ENCODE results near the gene SLC16A8.

DNA sequence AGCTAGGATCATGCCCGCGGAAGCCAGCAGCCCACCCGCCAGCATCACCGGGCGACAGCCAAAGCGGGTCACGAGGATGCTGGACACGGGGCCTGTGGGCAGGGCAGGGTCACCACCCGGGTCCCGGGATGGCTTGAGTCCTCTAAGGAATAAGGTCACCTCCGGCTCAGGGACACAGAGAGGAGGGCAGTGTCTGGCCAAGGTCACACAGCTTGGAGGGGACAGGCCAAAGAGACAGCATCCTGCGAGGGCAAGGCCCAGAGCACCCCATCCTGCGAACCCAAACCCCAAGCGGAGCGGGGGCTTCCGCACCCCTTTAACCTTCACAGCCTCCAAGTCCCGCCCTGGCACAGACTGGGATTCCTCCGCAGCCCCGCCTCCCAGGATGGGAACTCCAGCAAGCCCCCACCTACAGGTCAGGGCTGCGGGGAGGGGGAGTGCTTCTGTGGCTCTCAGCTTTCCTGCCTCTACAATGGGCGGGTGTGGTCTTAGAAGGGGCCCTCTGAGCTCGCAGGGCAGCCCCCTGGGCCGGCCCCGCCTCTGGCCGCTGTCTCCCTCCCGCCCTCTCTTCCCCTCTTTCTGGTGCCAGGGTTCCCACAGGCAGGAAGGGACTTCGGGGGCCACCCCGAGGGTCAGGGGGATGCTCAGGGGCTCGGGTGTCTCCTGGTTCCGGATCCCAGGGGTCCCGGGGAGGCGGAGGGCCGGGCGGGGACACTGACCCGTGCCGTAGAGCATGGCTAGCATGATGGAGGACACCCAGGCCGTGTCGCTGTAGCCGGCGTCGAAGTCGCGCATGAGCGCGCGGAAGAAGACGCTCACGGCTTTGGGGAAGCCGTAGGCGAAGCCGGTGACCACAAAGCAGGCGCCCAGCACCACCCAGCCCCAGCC, 1.8 kb downstream of the SLC16A8 start:
- TF ChIP-seq YY1 (tag by site-specific recombination; IDR thresholded peaks at IDR 0.05), result no peak
- no peak for TF ChIP-seq ZNF138 (tag by site-specific recombination; IDR thresholded peaks at IDR 0.05; ENCODE audit: borderline replicate concordance)
- TF ChIP-seq, protein P1, sequence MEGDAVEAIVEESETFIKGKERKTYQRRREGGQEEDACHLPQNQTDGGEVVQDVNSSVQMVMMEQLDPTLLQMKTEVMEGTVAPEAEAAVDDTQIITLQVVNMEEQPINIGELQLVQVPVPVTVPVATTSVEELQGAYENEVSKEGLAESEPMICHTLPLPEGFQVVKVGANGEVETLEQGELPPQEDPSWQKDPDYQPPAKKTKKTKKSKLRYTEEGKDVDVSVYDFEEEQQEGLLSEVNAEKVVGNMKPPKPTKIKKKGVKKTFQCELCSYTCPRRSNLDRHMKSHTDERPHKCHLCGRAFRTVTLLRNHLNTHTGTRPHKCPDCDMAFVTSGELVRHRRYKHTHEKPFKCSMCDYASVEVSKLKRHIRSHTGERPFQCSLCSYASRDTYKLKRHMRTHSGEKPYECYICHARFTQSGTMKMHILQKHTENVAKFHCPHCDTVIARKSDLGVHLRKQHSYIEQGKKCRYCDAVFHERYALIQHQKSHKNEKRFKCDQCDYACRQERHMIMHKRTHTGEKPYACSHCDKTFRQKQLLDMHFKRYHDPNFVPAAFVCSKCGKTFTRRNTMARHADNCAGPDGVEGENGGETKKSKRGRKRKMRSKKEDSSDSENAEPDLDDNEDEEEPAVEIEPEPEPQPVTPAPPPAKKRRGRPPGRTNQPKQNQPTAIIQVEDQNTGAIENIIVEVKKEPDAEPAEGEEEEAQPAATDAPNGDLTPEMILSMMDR (tag by site-specific recombination; IDR thresholded peaks at IDR 0.05), result no peak
- TF ChIP-seq ZFP3 (tag by site-specific recombination; IDR thresholded peaks at IDR 0.05; ENCODE audit: low read depth), result no peak
- TF ChIP-seq ZBTB21 (tag by site-specific recombination; IDR thresholded peaks at IDR 0.05), result no peak
- TF ChIP-seq ZBTB20 (tag by site-specific recombination; IDR thresholded peaks at IDR 0.05), result no peak
- no peak for TF ChIP-seq TCF7L2 (IDR thresholded peaks at IDR 0.05; ENCODE audit: borderline replicate concordance, low read depth, low read length)
- TF ChIP-seq ZNF16 (tag by site-specific recombination; IDR thresholded peaks at IDR 0.05; ENCODE audit: low read depth), result no peak
- TF ChIP-seq, protein P2, sequence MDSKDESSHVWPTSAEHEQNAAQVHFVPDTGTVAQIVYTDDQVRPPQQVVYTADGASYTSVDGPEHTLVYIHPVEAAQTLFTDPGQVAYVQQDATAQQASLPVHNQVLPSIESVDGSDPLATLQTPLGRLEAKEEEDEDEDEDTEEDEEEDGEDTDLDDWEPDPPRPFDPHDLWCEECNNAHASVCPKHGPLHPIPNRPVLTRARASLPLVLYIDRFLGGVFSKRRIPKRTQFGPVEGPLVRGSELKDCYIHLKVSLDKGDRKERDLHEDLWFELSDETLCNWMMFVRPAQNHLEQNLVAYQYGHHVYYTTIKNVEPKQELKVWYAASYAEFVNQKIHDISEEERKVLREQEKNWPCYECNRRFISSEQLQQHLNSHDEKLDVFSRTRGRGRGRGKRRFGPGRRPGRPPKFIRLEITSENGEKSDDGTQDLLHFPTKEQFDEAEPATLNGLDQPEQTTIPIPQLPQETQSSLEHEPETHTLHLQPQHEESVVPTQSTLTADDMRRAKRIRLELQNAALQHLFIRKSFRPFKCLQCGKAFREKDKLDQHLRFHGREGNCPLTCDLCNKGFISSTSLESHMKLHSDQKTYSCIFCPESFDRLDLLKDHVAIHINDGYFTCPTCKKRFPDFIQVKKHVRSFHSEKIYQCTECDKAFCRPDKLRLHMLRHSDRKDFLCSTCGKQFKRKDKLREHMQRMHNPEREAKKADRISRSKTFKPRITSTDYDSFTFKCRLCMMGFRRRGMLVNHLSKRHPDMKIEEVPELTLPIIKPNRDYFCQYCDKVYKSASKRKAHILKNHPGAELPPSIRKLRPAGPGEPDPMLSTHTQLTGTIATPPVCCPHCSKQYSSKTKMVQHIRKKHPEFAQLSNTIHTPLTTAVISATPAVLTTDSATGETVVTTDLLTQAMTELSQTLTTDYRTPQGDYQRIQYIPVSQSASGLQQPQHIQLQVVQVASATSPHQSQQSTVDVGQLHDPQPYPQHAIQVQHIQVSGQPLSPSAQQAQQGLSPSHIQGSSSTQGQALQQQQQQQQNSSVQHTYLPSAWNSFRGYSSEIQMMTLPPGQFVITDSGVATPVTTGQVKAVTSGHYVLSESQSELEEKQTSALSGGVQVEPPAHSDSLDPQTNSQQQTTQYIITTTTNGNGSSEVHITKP (tag by site-specific recombination; IDR thresholded peaks at IDR 0.05), result no peak
- TF ChIP-seq, protein P3, sequence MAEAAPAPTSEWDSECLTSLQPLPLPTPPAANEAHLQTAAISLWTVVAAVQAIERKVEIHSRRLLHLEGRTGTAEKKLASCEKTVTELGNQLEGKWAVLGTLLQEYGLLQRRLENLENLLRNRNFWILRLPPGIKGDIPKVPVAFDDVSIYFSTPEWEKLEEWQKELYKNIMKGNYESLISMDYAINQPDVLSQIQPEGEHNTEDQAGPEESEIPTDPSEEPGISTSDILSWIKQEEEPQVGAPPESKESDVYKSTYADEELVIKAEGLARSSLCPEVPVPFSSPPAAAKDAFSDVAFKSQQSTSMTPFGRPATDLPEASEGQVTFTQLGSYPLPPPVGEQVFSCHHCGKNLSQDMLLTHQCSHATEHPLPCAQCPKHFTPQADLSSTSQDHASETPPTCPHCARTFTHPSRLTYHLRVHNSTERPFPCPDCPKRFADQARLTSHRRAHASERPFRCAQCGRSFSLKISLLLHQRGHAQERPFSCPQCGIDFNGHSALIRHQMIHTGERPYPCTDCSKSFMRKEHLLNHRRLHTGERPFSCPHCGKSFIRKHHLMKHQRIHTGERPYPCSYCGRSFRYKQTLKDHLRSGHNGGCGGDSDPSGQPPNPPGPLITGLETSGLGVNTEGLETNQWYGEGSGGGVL (tag by site-specific recombination; IDR thresholded peaks at IDR 0.05), result no peak
- TF ChIP-seq, protein P4, sequence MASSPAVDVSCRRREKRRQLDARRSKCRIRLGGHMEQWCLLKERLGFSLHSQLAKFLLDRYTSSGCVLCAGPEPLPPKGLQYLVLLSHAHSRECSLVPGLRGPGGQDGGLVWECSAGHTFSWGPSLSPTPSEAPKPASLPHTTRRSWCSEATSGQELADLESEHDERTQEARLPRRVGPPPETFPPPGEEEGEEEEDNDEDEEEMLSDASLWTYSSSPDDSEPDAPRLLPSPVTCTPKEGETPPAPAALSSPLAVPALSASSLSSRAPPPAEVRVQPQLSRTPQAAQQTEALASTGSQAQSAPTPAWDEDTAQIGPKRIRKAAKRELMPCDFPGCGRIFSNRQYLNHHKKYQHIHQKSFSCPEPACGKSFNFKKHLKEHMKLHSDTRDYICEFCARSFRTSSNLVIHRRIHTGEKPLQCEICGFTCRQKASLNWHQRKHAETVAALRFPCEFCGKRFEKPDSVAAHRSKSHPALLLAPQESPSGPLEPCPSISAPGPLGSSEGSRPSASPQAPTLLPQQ (tag by site-specific recombination; IDR thresholded peaks at IDR 0.05), result no peak
- no peak for TF ChIP-seq HOXA7 (CRISPR knock-in tag; IDR thresholded peaks at IDR 0.05; ENCODE audit: borderline replicate concordance)
- TF ChIP-seq ZNF510 (tag by site-specific recombination; IDR thresholded peaks at IDR 0.05; ENCODE audit: insufficient replicate concordance), result no peak

Measured in HEK293 (cell line).